ENCODE measurements around the gene PTPRD.

Gene PTPRD

GRCh38 chr9:8600914-8601680, 2011.7 kb downstream of the PTPRD start:
- no peak for DNase-seq

DNA sequence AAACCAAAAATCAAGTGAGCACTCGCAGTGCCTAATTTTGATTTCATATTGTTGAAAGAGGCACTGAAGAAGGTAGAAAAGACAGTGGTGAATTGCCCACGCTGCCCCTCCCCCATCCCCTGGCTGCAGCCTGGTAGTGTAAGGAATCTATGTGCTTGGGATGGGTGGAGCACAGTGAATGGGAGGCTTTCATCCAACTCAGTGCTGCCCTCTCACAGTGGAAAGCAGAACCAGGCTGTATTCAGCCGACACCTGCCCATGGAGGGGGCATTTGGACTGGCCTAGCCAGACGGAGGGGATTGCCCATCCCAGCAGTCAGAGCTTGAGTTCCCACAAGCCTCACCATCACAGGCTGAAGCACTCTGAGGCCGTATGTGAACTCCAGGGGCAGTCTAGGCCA, 2012.9 kb downstream of the PTPRD start:
- no peak for DNase-seq

GRCh38 chr9:8589476-8589875, 2023.3 kb downstream of the PTPRD start:
- DNase-seq, result no peak

DNA sequence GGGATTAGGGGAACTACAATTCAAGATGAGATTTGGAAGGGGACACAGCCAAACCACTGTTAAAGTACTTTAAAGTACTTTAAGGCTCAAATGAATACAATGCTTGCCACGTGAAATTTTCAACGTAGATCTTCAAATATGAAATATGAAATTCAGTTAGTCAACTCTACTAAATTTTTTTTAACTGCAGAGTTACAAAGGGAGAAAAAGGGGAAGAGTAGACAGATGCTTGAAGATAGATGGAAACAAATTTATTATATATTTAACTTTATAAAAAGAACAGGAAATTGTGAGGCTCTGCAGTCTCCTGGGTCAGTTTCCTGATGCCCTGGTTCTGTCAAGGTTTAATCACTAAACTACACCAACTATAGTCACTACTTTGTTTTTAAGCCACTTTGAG, 2027.8 kb downstream of the PTPRD start:
- DNase-seq, result no peak

DNA sequence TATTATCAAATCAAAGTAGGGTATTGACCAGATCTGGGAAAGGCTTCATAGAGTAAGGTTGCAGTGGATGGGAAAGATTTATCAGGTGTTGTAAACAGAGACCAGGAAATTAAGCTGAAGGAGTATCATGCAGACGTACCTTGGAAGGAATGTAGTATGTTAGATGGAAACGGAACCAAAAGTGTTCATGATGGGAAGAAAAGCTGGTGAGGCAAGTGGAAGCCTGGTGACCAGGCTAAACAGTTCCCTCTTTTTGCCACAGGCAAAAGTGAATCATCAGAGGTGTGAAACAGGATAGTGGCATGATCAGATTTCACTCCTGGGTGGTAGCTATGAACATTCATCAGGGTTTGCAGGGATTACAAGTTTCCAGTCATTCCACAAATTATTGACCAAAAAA, 2033.1 kb downstream of the PTPRD start:
- no peak for DNase-seq

- no peak for DNase-seq
Observed at GRCh38 chr9:8576741-8577140, 2036.1 kb downstream of the PTPRD start.

- DNase-seq, result no peak
Observed at GRCh38 chr9:8574846-8575245, 2038.0 kb downstream of the PTPRD start.

GRCh38 chr9:8572209-8572608, 2040.6 kb downstream of the PTPRD start:
- DNase-seq, result no peak

GRCh38 chr9:8571643-8572042, 2041.2 kb downstream of the PTPRD start:
- no peak for DNase-seq

DNA sequence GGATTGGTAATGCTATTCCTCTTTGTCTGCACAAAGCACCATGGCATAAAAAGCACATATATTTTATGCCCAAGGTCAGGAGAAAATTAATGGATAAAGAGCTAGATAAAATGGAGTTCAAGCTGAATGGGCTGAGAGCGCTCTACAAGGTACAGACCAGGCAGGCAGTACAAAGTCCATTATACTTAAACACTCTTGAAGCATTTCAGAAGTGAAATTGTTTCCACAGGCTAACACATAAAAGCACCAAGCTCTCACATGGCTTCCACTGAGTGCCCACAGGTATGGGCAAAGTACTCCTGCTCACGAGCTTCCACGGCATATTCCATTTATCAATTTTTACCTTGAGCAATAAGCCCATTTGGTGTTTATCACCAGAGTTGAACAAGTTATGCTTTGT, 2042.0 kb downstream of the PTPRD start:
- no peak for DNase-seq

GRCh38 chr9:8569823-8570222, 2043.0 kb downstream of the PTPRD start:
- DNase-seq, result no peak

DNA sequence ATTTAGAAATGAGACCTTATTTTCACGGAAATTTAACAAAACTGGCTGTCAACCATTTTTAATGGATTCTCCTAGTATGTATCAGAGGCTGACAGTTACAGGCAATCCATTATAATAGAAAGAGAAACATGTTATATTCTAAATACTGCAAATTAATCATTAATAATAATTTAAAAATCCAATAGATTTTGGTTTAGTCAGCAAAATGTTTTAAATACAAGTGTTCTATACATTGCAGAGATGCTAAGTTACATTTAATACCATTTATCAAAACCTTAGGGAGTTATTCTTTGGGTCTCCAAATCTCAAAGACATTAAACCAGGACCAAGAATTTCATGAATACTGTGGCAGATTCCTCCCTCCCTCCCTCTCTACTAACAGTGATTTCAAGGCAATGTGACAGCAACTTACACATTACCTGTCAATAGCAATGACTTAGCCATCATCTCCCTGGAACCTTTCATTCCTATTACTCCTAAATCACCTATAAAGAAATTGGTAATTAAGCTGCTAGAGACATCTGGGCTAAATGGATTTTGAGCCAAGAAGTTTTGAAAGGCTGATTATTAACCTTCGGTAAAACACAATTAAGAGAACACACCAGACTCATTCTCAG, 2044.7 kb downstream of the PTPRD start:
- DNase-seq, result no peak

- DNase-seq, result no peak
Observed at GRCh38 chr9:8564960-8565359, 2047.8 kb downstream of the PTPRD start.

DNA sequence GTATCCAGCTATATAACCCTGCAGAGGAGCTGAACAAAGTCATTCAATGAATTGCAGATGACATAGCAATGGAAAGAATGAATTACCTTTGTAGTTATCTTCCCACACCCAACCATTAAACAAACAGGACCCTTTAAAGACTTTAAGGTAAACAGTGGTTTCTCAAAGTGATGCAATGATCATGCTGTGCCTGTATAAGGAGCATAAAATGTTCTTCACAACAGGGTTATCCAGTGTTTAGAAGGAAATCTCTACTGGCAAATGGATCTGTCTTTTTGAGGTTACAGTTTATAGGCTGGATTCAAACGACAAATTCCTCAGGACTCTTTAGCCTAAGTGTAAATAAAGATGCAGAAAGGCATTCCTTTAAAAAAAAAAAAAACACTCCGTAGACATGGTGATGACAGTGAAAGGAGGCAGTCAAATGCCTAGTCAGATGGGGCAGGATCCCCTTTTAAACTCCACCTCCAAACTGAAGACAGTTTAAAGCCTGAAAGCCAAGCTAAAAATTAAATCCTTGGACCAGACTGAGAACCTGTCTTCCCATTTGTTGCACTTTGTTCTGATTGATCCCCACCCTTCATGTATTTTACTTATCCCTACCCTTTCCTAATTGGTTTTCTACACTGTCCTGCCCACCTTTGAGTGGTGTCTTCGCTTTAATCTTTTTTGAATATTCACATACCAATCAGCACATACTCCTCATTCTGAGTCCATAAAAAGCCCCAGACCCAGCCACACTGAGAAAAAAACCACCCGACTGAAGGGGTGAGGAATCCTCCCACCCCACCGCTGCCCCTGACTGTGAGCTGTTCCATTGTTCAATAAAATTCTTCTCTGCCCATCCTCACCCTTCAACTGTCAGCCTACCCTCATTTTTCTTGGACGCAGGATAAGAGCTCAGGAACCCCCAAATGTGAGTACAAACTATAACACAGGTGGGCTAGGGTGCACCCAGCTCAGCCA, 2052.0 kb downstream of the PTPRD start:
- DNase-seq, result no peak

DNA sequence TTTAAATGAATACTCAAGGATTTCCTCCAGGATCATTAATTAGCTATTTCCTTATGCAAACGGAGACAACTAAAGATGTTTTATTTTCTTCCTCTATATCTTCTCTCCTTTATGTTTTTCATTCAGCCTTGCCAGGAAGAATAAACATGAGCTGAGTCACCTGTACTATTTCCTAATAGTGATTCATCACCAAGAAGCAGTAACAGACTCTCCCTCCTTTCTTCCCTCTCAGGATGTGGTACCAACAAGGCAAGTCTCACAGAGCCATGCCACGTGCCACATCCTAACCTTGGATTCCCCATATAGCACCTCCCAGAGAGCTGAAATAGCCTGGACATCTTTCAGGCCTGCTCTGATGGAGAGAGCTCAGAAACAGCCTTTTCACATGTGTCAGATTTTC, 2054.6 kb downstream of the PTPRD start:
- DNase-seq, result no peak

DNA sequence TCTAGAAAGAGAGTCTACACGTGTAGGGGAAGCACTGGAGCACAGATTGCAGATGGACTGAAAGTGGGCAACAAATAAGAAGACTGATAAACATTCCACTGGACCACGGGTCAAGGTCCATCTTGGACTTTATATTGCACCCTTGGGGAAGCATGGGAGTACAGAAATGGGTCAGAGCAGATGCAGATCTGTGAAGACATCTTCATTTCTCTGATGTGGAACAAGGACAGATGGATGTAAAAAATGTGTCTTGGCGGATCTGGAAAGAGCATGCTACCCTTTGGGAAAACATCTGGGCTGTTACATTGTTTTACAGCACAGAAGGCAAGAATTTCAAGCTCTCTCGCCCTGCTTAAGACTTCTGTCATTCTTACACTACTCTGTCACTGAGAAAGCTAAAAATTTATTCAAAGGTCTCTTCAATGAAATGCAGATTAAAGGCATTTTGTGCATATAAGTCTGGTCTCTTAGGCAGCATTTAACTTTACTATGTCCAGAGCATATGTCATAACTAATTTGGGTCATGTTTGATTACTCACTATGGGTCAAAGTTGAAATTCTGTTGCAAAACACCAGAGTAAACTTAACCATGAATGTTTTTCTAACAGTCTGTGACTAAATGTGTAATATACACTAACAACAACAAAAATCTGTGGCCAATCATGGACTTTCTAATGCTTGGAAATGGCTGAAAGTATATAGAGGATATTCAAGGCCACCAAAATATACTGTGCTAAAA, 2056.9 kb downstream of the PTPRD start:
- DNase-seq, result no peak

GRCh38 chr9:8553444-8553843, 2059.4 kb downstream of the PTPRD start:
- DNase-seq, result no peak

GRCh38 chr9:8552732-8553131, 2060.1 kb downstream of the PTPRD start:
- DNase-seq, result no peak

DNA sequence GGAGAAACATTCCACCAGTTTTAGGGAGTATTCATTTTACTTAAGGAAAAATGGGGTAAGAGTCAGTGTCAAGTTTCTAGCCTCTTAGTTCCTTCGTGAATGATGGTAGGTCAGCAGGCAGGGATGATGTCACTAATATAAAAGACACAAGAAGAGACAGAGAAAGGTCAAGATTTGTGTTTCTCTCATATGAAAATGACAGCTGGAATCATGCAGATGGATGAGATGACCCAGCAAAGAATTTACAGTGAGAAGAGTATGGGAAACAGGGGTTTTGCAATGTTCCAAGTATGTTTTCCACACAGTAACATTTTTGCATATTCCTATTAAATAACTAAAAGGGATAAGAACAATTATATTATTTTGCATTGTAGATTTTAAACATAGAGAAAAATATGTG, 2063.6 kb downstream of the PTPRD start:
- DNase-seq, result no peak

DNA sequence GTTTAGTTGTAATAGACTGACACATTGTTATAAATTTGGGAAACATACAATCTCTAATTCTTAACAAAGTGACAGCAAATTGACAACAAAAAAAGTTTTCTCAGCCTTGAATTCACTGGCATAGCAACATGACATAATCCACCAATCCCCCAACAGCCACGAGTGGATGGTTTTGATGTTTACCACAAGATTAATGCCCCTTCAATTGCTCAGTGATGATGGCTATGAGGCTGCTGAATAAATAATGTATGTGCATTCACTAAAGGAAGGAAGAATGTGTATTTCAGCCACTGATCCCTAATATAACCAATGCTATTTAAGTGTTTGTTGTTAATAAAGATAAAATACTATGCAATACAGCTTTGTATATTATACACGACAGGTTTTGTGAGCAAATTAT, 2069.6 kb downstream of the PTPRD start:
- no peak for DNase-seq

DNA sequence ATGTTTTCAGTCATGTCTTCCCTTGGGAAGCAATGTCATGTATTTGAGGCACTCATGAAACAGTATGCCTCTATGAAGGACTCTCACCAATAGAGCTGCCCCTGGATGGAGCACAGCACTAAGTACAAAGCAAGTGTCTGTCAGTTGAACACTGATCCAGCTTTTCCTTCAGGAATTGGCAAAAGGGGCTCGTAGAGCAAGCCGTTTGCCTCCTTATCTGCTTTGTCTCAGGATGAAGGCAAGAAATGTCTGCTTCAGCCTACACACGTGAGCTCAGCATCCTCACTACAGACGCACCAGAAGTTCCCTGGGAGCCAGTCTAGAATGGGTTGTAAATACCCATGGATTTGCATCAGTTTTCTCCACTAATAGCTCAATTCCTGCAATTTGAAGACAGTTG, 2070.3 kb downstream of the PTPRD start:
- DNase-seq, result no peak

GRCh38 chr9:8539681-8540197, 2073.1 kb downstream of the PTPRD start:
- no peak for DNase-seq

GRCh38 chr9:8536845-8537244, 2076.0 kb downstream of the PTPRD start:
- no peak for DNase-seq
